ENCODE data around the gene RNF225. TPM values are rescaled to one million over a fixed set of nuclear protein-coding genes. Genes with fewer than 3 reads are reported as not detected.

RNF225 gene
- total and polyA plus RNA-seq, 9 of the 15 experiments (the other 6 are each of a cell fraction or from before 2014, with no cell fraction given) = 0.33 TPM; not detected in 8

DNA sequence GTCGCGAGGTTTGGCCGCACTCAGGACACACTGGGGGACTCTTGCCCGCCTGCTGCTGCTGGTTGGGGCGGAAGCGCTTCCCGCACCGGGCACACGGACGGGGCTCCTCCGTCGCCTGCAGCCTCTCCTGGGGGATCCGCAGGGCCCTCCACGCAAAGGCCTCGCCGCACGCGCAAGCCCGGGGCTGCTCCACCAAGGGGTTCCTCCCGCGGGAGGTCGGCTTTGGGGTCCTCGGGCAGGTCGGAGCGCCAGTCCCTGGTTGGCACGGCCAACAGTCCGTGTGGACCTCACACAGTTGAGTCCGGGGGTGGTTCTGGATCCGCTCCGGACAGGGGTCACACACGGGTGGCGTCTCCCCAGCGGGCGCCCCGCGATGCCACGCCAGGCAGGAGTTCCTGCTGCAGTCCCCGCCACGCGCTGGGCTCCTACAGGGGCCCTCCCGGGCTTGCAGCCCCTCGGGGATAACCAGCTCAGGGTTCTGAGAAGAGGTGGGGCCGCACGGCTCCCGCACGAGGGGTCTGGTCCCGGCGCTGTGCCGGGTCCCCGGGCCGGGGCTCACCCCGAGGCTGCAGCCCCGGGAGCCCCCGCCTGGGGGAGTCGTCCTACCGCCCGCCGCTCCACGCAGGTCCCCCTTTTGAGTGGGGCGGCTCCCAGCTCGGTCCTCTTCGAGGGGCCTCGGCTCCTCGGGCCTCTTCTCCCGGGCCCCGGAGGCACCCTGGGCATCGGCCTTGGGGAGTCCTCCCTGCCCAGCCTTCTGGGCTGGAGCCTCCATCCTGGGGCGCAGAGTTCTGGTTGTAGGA lies 26.7 kb upstream of the RNF225 start:
- Histone ChIP-seq H2AFZ (ENCODE audit: low read depth, low read length) (no peak overlapping the region), H3K4me3 (no peak overlapping the region), H3K79me2 (ENCODE audit: control insufficient read depth, insufficient read depth, low read length) (no peaks in the 10 kb centered on the region), H3K9ac (ENCODE audit: insufficient read depth in 1 of 2, low read depth in 2 of 2, low read length in 2 of 2) (no peak overlapping the region), H4K20me1 (replicated peaks; ENCODE audit: control insufficient read depth, insufficient read depth, low read length) (no peaks in the 10 kb centered on the region), H3K9me3 (replicated peaks; ENCODE audit: control insufficient read depth, insufficient read depth, low read depth, low read length) (no peaks in the 10 kb centered on the region), H3K27ac (ENCODE audit: extremely low read depth, low read depth, low read length) (no peak overlapping the region), H3K4me2 (ENCODE audit: insufficient read depth, low read length) (no peak overlapping the region), H3K9me1 (ENCODE audit: control insufficient read depth, insufficient read depth, low read length) (no peaks in the 10 kb centered on the region), H3K27me3 (ENCODE audit: control insufficient read depth in 2 of 2, insufficient read depth in 2 of 2, low read length in 2 of 2) (no peaks in the 10 kb centered on the region), H3K4me1 (replicated peaks in 1 of 2; ENCODE audit: control insufficient read depth in 2 of 2, insufficient read depth in 2 of 2, low read length in 2 of 2) (peaks cover 0 to 18% of the 10 kb centered on the region in 2 experiments; a peak in 2 of 5 replicates), H3K36me3 (ENCODE audit: control insufficient read depth, insufficient read depth, low read length) (no peaks in the 10 kb centered on the region)
- ATAC-seq = no peak
- no peak for FAIRE-seq
- 74% methylated on average over 31 of the region's 68 CpGs for WGBS (ENCODE audit: insufficient coverage, low coverage, missing lambda C conversion rate)
- DNase-seq (ENCODE audit: extremely low read depth in 1 of 4, low spot score in 3 of 4) = no peak
- intact Hi-C loops (cut with micrococcal nuclease) = no loop called here
- TF ChIP-seq PBX2 (CRISPR knock-in tag; IDR thresholded peaks at IDR 0.05; ENCODE audit: low read depth) = no peak
- no peak for TF ChIP-seq PBX2 (tag; conservative IDR thresholded peaks at IDR 0.05; ENCODE audit: low read depth)
- 0 out of 2 replicates have a peak, but pooled peaks have one; percentile 11 for TF ChIP-seq RBM14 (IDR thresholded peaks at IDR 0.05; ENCODE audit: borderline replicate concordance, insufficient read depth, low read depth, low read length)
- TF ChIP-seq PURB (CRISPR knock-in tag; IDR thresholded peaks at IDR 0.05; ENCODE audit: low read depth) = no peak
- TF ChIP-seq POLR2G (IDR thresholded peaks at IDR 0.05; ENCODE audit: low read depth, low read length) = peak; percentile 42
- in situ Hi-C loops (cut with MboI) = no loop called here
- ChIA-PET POLR2A (interaction anchor here (0.6 kb wide), 1 partner anchor 1807 kb away, joined by 3 read pairs; no protein-coding TSS in a partner anchor), CTCF (ENCODE audit: low intra/inter-chr PET ratio) (interaction anchor here (0.6 kb wide), 1 partner anchor 27 kb away, joined by 3 read pairs; no protein-coding TSS in a partner anchor)
- BruUV-seq (replicated peaks) = no TSS peak
